Colonic mucosa (tissue), 4 donors: Measurements from ENCODE around the gene ABAT. TPM values are rescaled to one million over a fixed set of nuclear protein-coding genes. Genes with fewer than 3 reads are reported as not detected.

Source experiments
- DNase-seq: peaks from one replicate; pipeline ENCODE4 v3.0.0-alpha.2; 2020
- H3K27ac ChIP-seq: fragments of 200-600 bp; one replicate; pipeline ENCODE4 v1.8.0; 2021
- H3K27me3 ChIP-seq: fragments of 200-600 bp; one replicate; pipeline ENCODE4 v1.8.0; 2021
- H3K36me3 ChIP-seq: fragments of 200-600 bp; one replicate; pipeline ENCODE4 v1.8.0; 2021
- H3K4me1 ChIP-seq: fragments of 200-600 bp; one replicate; pipeline ENCODE4 v1.8.0; 2021; ENCODE audit warnings: mild to moderate bottlenecking
- H3K4me3 ChIP-seq: fragments of 200-600 bp; one replicate; pipeline ENCODE4 v1.8.0; 2021
- H3K9ac ChIP-seq, 2 donors: one replicate each; pipeline ENCODE4 v1.7.0; 2013; ENCODE audit warnings: control low read depth in 2 of 2, low read depth in 2 of 2, low read length in 2 of 2
- H3K9me3 ChIP-seq: fragments of 200-600 bp; one replicate; pipeline ENCODE4 v1.8.0; 2021
- CTCF ChIP-seq: fragments of 200-600 bp; IDR thresholded peaks from one replicate; pipeline ENCODE4 v1.8.0; 2022; ENCODE audit warnings: antibody characterized with exemption, mild to moderate bottlenecking
- intact Hi-C: fragments of 100-400 bp; cut with DNase I; formaldehyde crosslinking; loops from one replicate; pipeline ENCODE4 v1.14.1; 2022
- total RNA-seq, 2 donors: library from RNA; stranded (reverse); fragmentation: NEBNext Ultra II Directional in 1 of 2; extraction: Animal tissue kit (Norgen Biotek cat#: 25700) in 1 of 2; gene quantifications; one replicate each; pipeline ENCODE4 v1.2.1, GENCODE V29; 2021
- donor health status: healthy.
- donor health status: DM: no; HTN: no; CAD: no.
- donor health status: DM: no; HTN: no; CAD: no.

Gene ABAT
- total RNA-seq, 2 donors from 2014 or later = 12.9 to 25.6 TPM

- no peaks in the 10 kb centered on the region for H3K36me3 ChIP-seq
- intact Hi-C loops = no loop called here
- H3K27me3 ChIP-seq = no peaks in the 10 kb centered on the region
- peak; percentile 21 for DNase-seq
- H3K9ac ChIP-seq = no peak overlapping the region
- H3K9me3 ChIP-seq = peaks cover 5% of the 10 kb centered on the region
- no peak overlapping the region for H3K4me3 ChIP-seq
- no peak overlapping the region for H3K27ac ChIP-seq
- H3K4me1 ChIP-seq = no peaks in the 10 kb centered on the region
- TF ChIP-seq CTCF = no peak
Observed at GRCh38 chr16:8686031-8686621, 11.7 kb downstream of the ABAT start.

- TF ChIP-seq CTCF = no peak
- no peak overlapping the region for H3K27ac ChIP-seq
- intact Hi-C loops = no loop called here
- peaks cover 5% of the 10 kb centered on the region for H3K9me3 ChIP-seq
- no peak overlapping the region for H3K4me3 ChIP-seq
- peak; percentile 24 for DNase-seq
- H3K9ac ChIP-seq = no peak overlapping the region
- no peaks in the 10 kb centered on the region for H3K36me3 ChIP-seq
- H3K4me1 ChIP-seq = no peaks in the 10 kb centered on the region
- no peaks in the 10 kb centered on the region for H3K27me3 ChIP-seq
Observed at GRCh38 chr16:8686879-8687278, 12.5 kb downstream of the ABAT start.

DNA sequence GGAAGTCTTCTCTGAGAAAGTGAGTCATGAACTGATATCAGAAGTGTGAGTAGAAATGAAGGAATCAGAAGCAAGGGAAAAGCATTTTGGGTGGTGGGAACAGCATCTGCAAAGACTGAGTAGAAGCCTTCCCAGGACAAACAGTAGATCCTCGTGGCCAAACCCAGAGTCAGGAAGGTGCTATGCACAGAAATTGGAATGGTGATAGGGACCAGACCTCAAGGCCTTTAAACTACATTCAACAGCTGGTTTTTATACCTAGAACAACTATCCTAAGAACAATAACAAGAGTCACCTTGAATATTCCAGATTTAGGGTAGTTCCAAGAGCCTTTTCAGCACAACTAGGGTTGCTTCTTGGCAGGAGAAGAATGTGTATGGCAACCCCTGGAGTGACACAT, 15.3 kb downstream of the ABAT start:
- Histone ChIP-seq H3K27ac (no peak overlapping the region), H3K27me3 (no peaks in the 10 kb centered on the region), H3K9ac (no peak overlapping the region), H3K4me1 (no peaks in the 10 kb centered on the region), H3K4me3 (no peak overlapping the region), H3K36me3 (no peaks in the 10 kb centered on the region), H3K9me3 (peaks cover 5% of the 10 kb centered on the region)
- no peak for TF ChIP-seq CTCF
- no peak for DNase-seq
- intact Hi-C loops = no loop called here

DNA sequence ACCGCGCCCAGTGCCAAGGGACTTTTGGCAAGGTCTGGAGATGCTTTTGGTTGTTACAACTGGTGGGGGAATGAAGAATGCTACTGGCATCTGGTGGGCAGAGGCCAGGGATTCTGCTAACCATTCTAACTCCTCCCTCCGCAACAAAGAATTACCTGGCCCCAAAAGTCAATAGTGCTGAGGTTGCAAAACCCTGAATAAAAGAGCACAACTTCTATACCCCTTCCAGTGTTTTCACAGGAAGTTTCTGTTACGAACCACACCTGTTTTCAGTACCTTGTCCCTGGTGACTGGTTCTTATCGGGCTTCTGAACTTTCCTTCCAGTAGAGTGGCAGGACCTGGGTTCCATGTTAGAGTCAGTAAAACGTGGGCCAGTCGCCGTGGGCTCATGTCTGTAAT, 17.3 kb downstream of the ABAT start:
- intact Hi-C loops = no loop called here
- DNase-seq = no peak
- Histone ChIP-seq H3K4me3 (no peak overlapping the region), H3K4me1 (no peaks in the 10 kb centered on the region), H3K36me3 (no peaks in the 10 kb centered on the region), H3K27me3 (no peaks in the 10 kb centered on the region), H3K9ac (no peak overlapping the region), H3K9me3 (peaks cover 5% of the 10 kb centered on the region), H3K27ac (no peak overlapping the region)
- TF ChIP-seq CTCF = no peak

- no peaks in the 10 kb centered on the region for H3K4me1 ChIP-seq
- no peak overlapping the region for H3K4me3 ChIP-seq
- H3K9ac ChIP-seq = no peak overlapping the region
- DNase-seq = no peak
- no peaks in the 10 kb centered on the region for H3K9me3 ChIP-seq
- H3K27ac ChIP-seq = no peak overlapping the region
- TF ChIP-seq CTCF = no peak
- no peaks in the 10 kb centered on the region for H3K36me3 ChIP-seq
- intact Hi-C loops = no loop called here
- no peaks in the 10 kb centered on the region for H3K27me3 ChIP-seq
Observed at GRCh38 chr16:8694795-8695728, 20.6 kb downstream of the ABAT start.
